Fibroblast of the aortic adventitia (primary cell): ENCODE data around the gene VEZT. TPM values are rescaled to one million over a fixed set of nuclear protein-coding genes. Genes with fewer than 3 reads are reported as not detected.
"Not testable (repeated sequence)": the region's sequence is repeated elsewhere in the genome, so short reads cannot be mapped to it uniquely, and the experiment has no call there.

Experiments used
- DNase-seq: peaks from one replicate; pipeline ENCODE4 v3.0.0-alpha.2; 2010; ENCODE audit warnings: low read depth
- H3K4me3 ChIP-seq: 2 replicates; pipeline ENCODE4 v1.5.1; 2011; ENCODE audit warnings: low read depth, mild to moderate bottlenecking, control low read depth, low read length, moderate library complexity
- total RNA-seq: library from RNA; depleted of rRNA; stranded (reverse); fragments of >200 nt; gene quantifications from 2 replicates; pipeline ENCODE4 v1.2.3, GENCODE V29; 2012; ENCODE audit warnings: low replicate concordance
- TF ChIP-seq, protein P1 (sequence below): IDR thresholded peaks from 2 replicates; pipeline ENCODE4 v1.5.1; 2011; ENCODE audit warnings: mild to moderate bottlenecking, low read length, control low read depth, inconsistent platforms; ENCODE audit not compliant: insufficient read depth

The VEZT gene
- total RNA-seq, 1 donor: 98.6 TPM

DNA sequence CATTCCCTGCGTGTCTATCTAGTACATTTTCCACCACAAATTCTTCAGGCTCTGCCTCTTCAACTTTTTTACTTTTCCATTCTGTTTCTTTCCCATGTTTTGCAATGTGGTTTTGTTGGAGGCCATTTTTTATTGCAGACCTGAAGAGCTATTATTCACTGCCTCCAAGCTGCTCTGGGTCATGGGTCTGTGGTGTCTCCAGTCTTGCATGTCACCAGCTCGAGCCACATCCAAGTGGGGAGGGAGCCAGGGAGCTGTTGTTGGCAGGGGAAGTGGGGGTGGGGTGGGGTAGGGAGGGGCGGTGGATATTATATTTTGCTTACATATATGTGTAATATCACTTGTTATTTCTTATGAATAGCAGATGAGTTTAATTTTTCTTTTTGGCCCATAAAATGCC lies 69.1 kb downstream of the VEZT start:
- DNase-seq: no peak
- TF ChIP-seq, protein P1, sequence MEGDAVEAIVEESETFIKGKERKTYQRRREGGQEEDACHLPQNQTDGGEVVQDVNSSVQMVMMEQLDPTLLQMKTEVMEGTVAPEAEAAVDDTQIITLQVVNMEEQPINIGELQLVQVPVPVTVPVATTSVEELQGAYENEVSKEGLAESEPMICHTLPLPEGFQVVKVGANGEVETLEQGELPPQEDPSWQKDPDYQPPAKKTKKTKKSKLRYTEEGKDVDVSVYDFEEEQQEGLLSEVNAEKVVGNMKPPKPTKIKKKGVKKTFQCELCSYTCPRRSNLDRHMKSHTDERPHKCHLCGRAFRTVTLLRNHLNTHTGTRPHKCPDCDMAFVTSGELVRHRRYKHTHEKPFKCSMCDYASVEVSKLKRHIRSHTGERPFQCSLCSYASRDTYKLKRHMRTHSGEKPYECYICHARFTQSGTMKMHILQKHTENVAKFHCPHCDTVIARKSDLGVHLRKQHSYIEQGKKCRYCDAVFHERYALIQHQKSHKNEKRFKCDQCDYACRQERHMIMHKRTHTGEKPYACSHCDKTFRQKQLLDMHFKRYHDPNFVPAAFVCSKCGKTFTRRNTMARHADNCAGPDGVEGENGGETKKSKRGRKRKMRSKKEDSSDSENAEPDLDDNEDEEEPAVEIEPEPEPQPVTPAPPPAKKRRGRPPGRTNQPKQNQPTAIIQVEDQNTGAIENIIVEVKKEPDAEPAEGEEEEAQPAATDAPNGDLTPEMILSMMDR: no peak
- no peak overlapping the region for H3K4me3 ChIP-seq

- H3K4me3 ChIP-seq: no peak overlapping the region
- DNase-seq: no peak
- TF ChIP-seq, protein P1: no peak
Observed at GRCh38 chr12:95291501-95291900, 73.9 kb downstream of the VEZT start.

GRCh38 chr12:95298916-95299315 lies 81.3 kb downstream of the VEZT start:
- TF ChIP-seq, protein P1: no peak
- no peak for DNase-seq
- H3K4me3 ChIP-seq: no peak overlapping the region

GRCh38 chr12:95300286-95300685 lies 82.7 kb downstream of the VEZT start:
- no peak overlapping the region for H3K4me3 ChIP-seq
- TF ChIP-seq, protein P1: no peak
- DNase-seq: no peak

GRCh38 chr12:95303476-95303875 lies 85.9 kb downstream of the VEZT start:
- no peak overlapping the region for H3K4me3 ChIP-seq
- TF ChIP-seq, protein P1: no peak
- DNase-seq: peak; percentile 41

DNA sequence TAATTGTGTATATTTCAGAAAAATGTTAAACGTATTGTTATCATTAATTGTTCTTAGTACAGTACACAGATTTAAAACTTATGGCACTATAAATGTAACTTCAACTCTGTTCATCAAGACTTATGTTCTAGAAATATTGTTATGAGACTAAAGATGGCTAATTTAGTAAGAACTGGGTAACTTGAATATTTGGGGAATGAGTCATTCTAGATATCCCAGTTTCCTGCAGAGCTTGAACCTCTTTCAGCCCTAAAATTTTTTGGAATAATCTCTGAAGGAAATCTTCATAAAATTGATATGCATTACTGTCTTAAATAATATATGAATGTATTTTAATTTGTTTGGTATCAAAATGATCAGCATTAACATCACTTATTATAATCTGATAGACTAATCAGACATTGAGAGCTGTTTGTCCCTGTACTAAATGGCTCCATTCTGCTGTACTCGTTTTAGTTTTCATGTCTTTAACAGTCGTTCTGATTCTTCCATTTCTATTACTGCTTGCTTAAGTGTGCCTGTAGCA lies 87.1 kb downstream of the VEZT start:
- DNase-seq: peak; percentile 69
- TF ChIP-seq, protein P1: no peak
- H3K4me3 ChIP-seq: no peak overlapping the region

- H3K4me3 ChIP-seq: no peak overlapping the region
- TF ChIP-seq, protein P1: no peak
- no peak for DNase-seq
Observed at GRCh38 chr12:95312656-95313055, 95.0 kb downstream of the VEZT start.

GRCh38 chr12:95314756-95315155 lies 97.1 kb downstream of the VEZT start:
- not testable (repeated sequence) for H3K4me3 ChIP-seq, DNase-seq
